Activated naive CD8-positive, alpha-beta T cell (primary cell): ENCODE results near the gene FCN2.

Source experiments
- H3K27ac Mint-ChIP-seq: one replicate; pipeline ENCODE4 v1.8.0; 2021; ENCODE audit warnings: mixed read lengths
- H3K27me3 Mint-ChIP-seq: one replicate; pipeline ENCODE4 v1.8.0; 2021; ENCODE audit warnings: mixed read lengths
- H3K36me3 Mint-ChIP-seq: one replicate; pipeline ENCODE4 v1.8.0; 2021; ENCODE audit warnings: mixed read lengths
- H3K4me1 Mint-ChIP-seq: one replicate; pipeline ENCODE4 v1.8.0; 2021; ENCODE audit warnings: low read depth, mixed read lengths
- H3K4me3 Mint-ChIP-seq: one replicate; pipeline ENCODE4 v1.8.0; 2021; ENCODE audit warnings: mild to moderate bottlenecking, mixed read lengths
- H3K9me3 Mint-ChIP-seq: one replicate; pipeline ENCODE4 v1.8.0; 2021; ENCODE audit warnings: low read depth, mixed read lengths

FCN2 gene

DNA sequence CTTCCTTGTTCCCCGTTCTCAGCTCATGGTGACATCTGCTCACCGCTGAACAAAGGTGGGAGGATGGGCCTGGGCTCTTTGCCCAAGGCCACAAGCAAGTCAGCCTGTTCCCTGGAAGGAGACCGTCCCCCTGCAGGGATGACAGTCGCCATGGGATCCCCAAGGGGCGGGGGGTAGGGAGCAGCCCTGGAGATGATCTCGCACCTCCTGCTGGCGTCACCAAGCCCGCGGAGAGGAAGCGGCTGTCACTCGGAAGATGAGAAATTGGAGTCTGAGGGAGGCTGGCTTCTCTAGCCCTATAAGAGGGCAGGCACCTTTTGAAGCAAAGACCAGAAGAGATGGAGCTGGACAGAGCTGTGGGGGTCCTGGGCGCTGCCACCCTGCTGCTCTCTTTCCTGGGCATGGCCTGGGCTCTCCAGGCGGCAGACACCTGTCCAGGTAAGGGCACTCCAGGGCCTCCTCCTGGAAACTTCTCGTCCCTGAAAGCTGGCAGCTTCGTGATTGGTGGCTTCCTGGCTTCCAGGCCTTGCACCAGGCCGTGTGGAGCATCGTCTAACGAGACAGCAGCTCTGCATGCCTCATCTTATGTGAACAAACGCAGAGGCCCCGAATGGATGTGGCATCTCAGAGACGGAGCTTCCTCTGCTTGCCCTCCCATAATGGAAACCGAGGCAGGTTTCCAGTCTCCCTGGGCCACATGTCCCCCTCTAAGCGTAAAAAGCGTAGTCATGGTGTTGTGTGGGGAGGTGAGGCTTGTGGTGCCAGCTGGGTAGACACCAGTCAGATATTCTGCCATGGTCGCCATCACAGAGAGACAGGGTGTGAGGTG is at the start of gene FCN2:
Gene FCN2, plus strand, starts transcription at position 327 of the 829 bp plus-strand sequence. Its CDS starts 12 bp downstream, at position 339.
- Mint-ChIP-seq H3K4me1 (no peaks in the 10 kb centered on the region), H3K9me3 (no peaks in the 10 kb centered on the region), H3K27ac (no peak within 1 kb of the TSS), H3K4me3 (no peak within 1 kb of the TSS), H3K36me3 (no peaks in the 10 kb centered on the region), H3K27me3 (no peaks in the 10 kb centered on the region)

DNA sequence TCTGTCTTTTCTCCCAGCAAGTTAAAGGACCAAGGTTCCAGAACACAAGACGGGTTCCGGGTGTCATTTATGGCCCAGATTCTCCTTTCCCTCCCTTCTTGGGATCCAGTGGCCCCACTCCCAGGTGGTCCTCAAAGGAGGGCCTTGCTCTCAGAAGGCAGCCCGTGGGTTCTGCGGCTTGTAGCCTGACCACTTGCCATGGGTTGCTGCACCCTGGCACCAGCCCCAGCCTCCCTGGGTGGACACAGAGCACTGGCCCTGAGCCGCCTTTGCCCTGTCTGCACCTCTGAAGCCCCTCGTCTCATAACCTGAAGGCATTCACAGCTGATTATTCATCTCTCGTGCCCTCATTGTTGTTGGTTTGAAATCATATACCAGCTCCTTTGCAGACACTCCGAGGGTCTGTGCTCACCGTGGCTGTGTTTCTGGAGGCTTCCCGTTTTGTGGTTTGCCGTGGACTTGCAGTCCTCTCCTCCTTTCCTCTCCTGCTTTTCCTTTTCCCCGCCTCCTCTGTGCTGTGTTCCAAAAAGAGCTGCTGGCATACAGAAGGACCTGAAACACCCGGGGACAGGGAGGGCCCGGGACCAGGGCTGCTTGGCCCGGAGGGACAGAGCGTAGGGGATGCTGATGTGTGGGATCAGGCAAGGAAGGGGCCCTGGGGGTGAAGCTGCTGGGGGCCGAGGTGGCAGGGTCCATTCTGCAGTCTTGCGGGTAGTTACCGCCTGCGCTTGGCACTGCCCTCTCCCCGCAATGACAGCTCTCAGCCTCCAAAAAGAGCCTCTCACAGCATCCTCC is 49.5 kb upstream of the FCN2 start:
- no peak overlapping the region for H3K27ac Mint-ChIP-seq
- H3K9me3 Mint-ChIP-seq = no peaks in the 10 kb centered on the region
- no peak overlapping the region for H3K4me3 Mint-ChIP-seq
- no peaks in the 10 kb centered on the region for H3K27me3 Mint-ChIP-seq
- H3K4me1 Mint-ChIP-seq = no peaks in the 10 kb centered on the region
- no peaks in the 10 kb centered on the region for H3K36me3 Mint-ChIP-seq

- Mint-ChIP-seq H3K4me1 (no peaks in the 10 kb centered on the region), H3K36me3 (no peaks in the 10 kb centered on the region)
Measured at GRCh38 chr9:134832471-134832870, 48.1 kb upstream of the FCN2 start.

DNA sequence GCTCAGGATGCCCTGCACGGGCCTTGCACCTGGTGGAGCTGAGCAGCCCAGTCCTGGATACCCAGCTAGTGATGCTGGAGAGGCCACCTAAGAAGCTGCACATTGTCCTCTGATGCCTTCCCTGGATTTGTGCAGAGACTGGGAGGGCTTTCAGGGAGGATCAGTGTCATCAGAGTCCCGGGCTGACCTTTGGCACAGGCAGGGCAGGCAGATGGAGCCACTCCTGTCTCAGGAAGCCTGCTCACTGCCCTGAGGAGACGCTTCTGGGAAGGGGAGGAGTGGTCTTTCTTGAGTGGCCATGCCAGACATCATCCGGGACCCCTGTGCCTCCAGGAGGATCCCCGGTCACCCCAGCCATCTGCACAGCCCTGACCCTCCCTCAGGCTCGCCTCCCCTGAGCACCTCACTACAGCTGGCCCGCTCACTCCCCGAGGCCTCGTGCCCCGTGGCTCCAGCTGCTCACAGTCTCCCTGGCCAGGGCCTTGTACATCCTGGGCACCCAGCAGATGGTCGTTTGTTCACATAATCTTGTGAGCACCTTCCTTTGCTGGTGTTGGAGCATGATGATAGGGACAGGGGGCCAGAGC is 47.2 kb upstream of the FCN2 start:
- Mint-ChIP-seq H3K4me1 (no peaks in the 10 kb centered on the region), H3K4me3 (no peak overlapping the region), H3K9me3 (no peaks in the 10 kb centered on the region), H3K36me3 (no peaks in the 10 kb centered on the region), H3K27me3 (no peaks in the 10 kb centered on the region), H3K27ac (no peak overlapping the region)

More at GRCh38 chr9:134832471-134832870, 48.1 kb upstream of the FCN2 start:
- H3K4me3 Mint-ChIP-seq = no peak overlapping the region
- no peaks in the 10 kb centered on the region for H3K27me3 Mint-ChIP-seq
- H3K9me3 Mint-ChIP-seq = no peaks in the 10 kb centered on the region
- H3K27ac Mint-ChIP-seq = no peak overlapping the region

- Mint-ChIP-seq H3K36me3 (no peaks in the 10 kb centered on the region), H3K4me1 (no peaks in the 10 kb centered on the region), H3K9me3 (no peaks in the 10 kb centered on the region), H3K4me3 (no peak overlapping the region), H3K27me3 (no peaks in the 10 kb centered on the region), H3K27ac (no peak overlapping the region)
Measured at GRCh38 chr9:134834217-134834956, 46.2 kb upstream of the FCN2 start.

DNA sequence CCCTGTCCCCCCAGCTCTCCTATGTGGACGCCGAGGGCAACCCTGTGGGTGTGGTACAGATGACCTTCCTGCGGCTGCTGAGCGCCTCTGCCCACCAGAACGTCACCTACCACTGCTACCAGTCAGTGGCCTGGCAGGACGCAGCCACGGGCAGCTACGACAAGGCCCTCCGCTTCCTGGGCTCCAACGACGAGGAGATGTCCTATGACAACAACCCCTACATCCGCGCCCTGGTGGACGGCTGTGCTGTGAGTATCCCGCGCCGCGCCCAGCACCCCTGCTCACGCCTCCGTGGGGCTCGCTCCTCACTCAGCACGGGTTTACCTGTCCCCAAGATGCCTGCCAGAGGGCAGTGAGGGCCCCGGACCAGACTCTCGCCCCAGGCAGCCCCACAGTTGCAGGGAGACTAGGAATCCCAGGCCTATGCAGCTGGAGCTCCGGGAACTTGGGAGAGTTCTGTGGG is 45.6 kb upstream of the FCN2 start:
- Mint-ChIP-seq H3K4me1 (no peaks in the 10 kb centered on the region), H3K36me3 (no peaks in the 10 kb centered on the region), H3K27me3 (no peaks in the 10 kb centered on the region), H3K9me3 (no peaks in the 10 kb centered on the region), H3K4me3 (no peak overlapping the region), H3K27ac (no peak overlapping the region)

DNA sequence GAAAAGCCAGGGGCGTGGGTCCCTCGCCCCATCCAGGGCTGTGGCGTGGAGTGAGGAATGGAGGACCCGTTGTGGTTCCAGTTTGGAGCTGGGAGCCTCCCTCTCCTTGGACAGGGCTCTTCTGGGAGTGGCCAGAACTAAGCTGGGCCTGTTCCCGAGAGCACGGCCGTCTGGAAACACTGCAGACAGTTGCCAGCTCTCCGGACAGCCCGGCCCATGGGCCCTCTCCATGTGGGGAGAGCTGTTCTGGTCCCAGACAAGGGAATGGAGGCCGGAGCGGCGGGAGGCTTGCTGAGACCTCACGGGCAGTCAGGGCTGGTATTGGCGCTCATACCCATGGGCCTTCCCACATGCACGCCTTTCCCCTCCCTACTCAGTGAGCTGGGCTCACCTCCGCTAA is 45.2 kb upstream of the FCN2 start:
- no peak overlapping the region for H3K4me3 Mint-ChIP-seq
- H3K27ac Mint-ChIP-seq = no peak overlapping the region
- no peaks in the 10 kb centered on the region for H3K4me1 Mint-ChIP-seq
- no peaks in the 10 kb centered on the region for H3K27me3 Mint-ChIP-seq
- no peaks in the 10 kb centered on the region for H3K36me3 Mint-ChIP-seq
- no peaks in the 10 kb centered on the region for H3K9me3 Mint-ChIP-seq

DNA sequence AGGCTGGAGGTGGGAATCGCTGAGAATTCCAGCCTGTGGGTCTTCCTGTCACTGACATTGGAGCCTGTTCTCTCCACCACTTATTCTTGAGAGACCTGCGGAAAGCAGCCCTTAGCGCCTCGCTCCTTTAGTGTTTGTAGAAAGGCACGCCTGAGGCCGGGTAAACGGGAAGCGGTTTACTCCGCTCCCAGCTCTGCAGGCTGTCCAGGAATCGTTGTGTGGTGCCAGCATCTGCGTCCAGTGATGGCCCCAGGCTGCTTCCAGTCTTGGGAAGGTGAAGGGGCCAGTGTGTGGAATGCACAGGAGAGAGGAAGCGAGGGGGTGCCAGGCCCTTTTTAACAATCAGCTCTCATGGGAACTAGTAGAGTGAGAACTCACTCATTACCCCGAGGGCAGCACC is 44.6 kb upstream of the FCN2 start:
- Mint-ChIP-seq H3K27ac (no peak overlapping the region), H3K36me3 (no peaks in the 10 kb centered on the region)

GRCh38 chr9:134836406-134836970 is 44.1 kb upstream of the FCN2 start:
- H3K9me3 Mint-ChIP-seq = no peaks in the 10 kb centered on the region
- no peak overlapping the region for H3K4me3 Mint-ChIP-seq
- H3K27me3 Mint-ChIP-seq = no peaks in the 10 kb centered on the region
- no peaks in the 10 kb centered on the region for H3K4me1 Mint-ChIP-seq
- no peaks in the 10 kb centered on the region for H3K36me3 Mint-ChIP-seq
- H3K27ac Mint-ChIP-seq = no peak overlapping the region

More for the DNA sequence above, 44.6 kb upstream of the FCN2 start:
- no peak overlapping the region for H3K4me3 Mint-ChIP-seq
- no peaks in the 10 kb centered on the region for H3K27me3 Mint-ChIP-seq
- H3K9me3 Mint-ChIP-seq = no peaks in the 10 kb centered on the region
- no peaks in the 10 kb centered on the region for H3K4me1 Mint-ChIP-seq

DNA sequence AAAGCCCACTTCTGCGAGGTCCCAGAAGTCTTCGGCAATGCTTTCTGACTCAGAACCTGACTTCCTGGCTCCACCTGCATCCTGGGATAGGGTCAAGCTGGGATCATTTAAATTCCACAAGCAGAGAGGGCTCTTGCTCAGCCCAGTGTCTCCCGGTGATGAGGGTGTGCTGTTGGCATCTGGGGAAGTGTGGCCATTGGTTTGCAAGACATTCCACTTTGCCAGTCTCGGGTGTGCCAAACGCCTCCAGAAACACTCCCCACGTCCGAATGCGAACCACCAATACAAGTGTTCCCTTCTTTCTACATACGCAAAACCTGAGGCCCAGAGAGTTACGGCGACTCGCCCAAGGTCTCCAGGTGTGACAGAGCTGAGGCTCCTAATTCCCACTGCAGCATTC is 43.1 kb upstream of the FCN2 start:
- no peaks in the 10 kb centered on the region for H3K27me3 Mint-ChIP-seq
- H3K27ac Mint-ChIP-seq = no peak overlapping the region
- H3K36me3 Mint-ChIP-seq = no peaks in the 10 kb centered on the region
- no peaks in the 10 kb centered on the region for H3K4me1 Mint-ChIP-seq
- H3K4me3 Mint-ChIP-seq = no peak overlapping the region
- no peaks in the 10 kb centered on the region for H3K9me3 Mint-ChIP-seq

DNA sequence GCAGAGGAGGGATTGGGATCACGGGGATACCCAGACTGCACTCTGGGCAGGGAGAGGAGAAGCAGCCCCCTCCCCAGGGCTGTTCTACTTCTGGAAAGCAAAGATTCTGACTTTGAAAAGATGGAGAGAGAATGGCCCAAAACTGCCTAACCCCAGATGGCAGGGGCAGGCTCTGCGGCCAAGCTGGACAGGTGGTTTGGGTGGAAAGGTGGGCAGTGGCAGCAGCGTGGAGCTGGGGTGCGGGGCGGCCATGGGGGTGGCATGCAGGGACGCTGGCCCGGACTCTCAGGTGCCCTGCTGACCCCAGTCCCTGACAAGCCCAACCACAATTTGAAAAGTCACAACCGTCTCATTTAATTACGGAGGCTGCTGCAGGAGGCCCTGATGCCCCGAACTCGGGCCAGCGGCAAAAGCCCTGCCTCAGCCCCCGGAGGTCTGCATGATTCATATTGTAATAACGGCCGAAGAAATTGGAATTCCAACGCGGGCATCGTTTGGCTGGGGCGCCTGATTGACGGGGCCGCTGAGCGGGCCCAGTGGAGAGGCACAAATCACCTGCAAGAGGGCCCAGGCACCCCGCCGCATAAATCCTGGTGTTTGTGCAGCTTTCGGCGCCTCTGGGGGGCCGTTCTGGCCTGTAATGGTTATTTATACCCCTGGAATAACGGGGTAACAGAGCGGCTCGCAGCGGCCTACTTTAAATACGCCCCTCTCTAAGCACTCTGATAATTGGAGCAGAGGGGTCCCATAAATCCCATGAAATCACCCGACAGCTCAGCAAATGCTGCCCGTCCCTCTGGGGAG is 41.8 kb upstream of the FCN2 start:
- Mint-ChIP-seq H3K27ac (no peak overlapping the region), H3K9me3 (no peaks in the 10 kb centered on the region), H3K27me3 (no peaks in the 10 kb centered on the region), H3K4me3 (no peak overlapping the region), H3K4me1 (no peaks in the 10 kb centered on the region), H3K36me3 (no peaks in the 10 kb centered on the region)

DNA sequence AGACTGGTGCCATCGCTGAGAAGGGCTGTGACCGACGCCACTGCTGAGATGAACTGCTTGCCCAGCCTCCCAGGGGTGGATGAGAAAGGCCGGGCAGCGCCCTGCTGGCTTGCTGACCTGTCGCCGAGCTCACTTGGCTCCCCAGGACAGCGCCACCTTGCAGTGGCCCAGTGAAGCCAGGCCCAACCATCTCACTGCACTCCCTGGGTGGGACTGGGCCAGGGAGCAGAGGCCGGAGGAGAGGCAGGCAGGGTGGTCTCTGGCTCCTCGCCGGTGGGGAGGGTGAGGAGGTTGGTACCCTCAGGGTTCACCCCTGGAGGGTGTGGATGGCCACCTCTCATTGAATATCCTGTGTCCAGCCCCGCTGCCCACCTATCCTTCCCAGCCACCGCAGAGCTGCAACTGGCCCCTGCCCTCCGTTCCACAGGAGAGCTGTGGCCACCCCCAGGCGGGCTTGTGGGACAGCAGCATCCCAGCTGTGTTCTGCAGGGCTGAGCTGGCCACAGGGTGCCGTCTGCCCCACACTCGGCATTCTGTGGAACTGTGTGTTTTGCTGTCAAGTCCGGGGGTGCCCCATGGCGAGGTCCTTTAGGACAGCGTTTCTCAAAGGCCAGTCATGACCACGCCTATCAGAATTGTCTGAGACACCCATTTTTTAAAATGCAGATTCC is 41.0 kb upstream of the FCN2 start:
- no peaks in the 10 kb centered on the region for H3K9me3 Mint-ChIP-seq
- H3K4me1 Mint-ChIP-seq = no peaks in the 10 kb centered on the region
- no peaks in the 10 kb centered on the region for H3K27me3 Mint-ChIP-seq
- H3K36me3 Mint-ChIP-seq = no peaks in the 10 kb centered on the region
- H3K27ac Mint-ChIP-seq = no peak overlapping the region
- no peak overlapping the region for H3K4me3 Mint-ChIP-seq

DNA sequence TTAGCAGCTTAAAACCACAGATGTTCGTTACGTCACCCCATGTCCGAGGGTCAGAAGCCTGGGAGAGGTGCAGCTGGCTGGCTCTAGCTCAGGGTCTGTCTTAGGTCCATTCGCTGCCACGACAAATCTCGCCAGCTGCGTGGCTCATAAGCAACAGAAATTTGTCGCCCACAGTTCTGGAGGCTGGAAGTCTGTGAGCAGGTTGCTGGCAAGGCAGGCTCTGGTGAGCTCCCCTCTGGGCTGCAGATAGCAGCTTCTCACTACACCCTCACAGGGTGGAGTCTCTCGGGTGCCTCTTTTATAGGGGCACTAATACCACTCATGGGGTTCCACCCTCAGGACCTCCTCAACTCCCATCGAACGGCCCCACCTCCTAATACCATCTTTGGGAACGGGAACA is 40.1 kb upstream of the FCN2 start:
- Mint-ChIP-seq H3K27me3 (no peaks in the 10 kb centered on the region), H3K36me3 (no peaks in the 10 kb centered on the region), H3K4me3 (no peak overlapping the region), H3K9me3 (no peaks in the 10 kb centered on the region), H3K4me1 (no peaks in the 10 kb centered on the region), H3K27ac (no peak overlapping the region)
